ENCODE results near the gene TMUB1.

Gene TMUB1

GRCh38 chr7:151077705-151078232 lies 5.5 kb downstream of the TMUB1 start:
- Mint-ChIP-seq H3K9me3 (no peaks in the 10 kb centered on the region), H3K4me3 (peak overlapping the region; percentile 56), H3K36me3 (ENCODE audit: low read depth) (peaks cover 8% of the 10 kb centered on the region), H3K27ac (peak overlapping the region; percentile 47), H3K4me1 (peaks cover 27% of the 10 kb centered on the region), H3K27me3 (no peaks in the 10 kb centered on the region)
- no peak for DNase-seq
- no peak for ATAC-seq

- no peak for ATAC-seq
- H3K36me3 Mint-ChIP-seq (ENCODE audit: low read depth): peaks cover 9% of the 10 kb centered on the region
- no peak overlapping the region for H3K27ac Mint-ChIP-seq
Observed at GRCh38 chr7:151076863-151077704, 6.2 kb downstream of the TMUB1 start.

GRCh38 chr7:151075978-151076426 lies 7.3 kb downstream of the TMUB1 start:
- no peak for ATAC-seq
- Mint-ChIP-seq H3K27me3 (no peaks in the 10 kb centered on the region), H3K4me3 (no peak overlapping the region)

More at GRCh38 chr7:151076863-151077704, 6.2 kb downstream of the TMUB1 start:
- H3K4me1 Mint-ChIP-seq: peaks cover 25% of the 10 kb centered on the region
- peak; percentile 38 for DNase-seq
- no peak overlapping the region for H3K4me3 Mint-ChIP-seq
- H3K9me3 Mint-ChIP-seq: no peaks in the 10 kb centered on the region
- H3K27me3 Mint-ChIP-seq: no peaks in the 10 kb centered on the region

GRCh38 chr7:151075662-151075971 lies 7.7 kb downstream of the TMUB1 start:
- ATAC-seq (no peak), DNase-seq (no peak)
- Mint-ChIP-seq H3K9me3 (no peaks in the 10 kb centered on the region), H3K4me3 (no peak overlapping the region), H3K36me3 (ENCODE audit: low read depth) (peaks cover 12% of the 10 kb centered on the region), H3K4me1 (peaks cover 17% of the 10 kb centered on the region), H3K27me3 (no peaks in the 10 kb centered on the region), H3K27ac (no peak overlapping the region)

More at GRCh38 chr7:151075978-151076426, 7.3 kb downstream of the TMUB1 start:
- H3K27ac Mint-ChIP-seq: no peak overlapping the region
- H3K9me3 Mint-ChIP-seq: no peaks in the 10 kb centered on the region
- peaks cover 11% of the 10 kb centered on the region for H3K36me3 Mint-ChIP-seq (ENCODE audit: low read depth)
- peaks cover 20% of the 10 kb centered on the region for H3K4me1 Mint-ChIP-seq
- no peak for DNase-seq

- Mint-ChIP-seq H3K4me3 (no peak overlapping the region), H3K36me3 (ENCODE audit: low read depth) (peaks cover 13% of the 10 kb centered on the region)
Observed at GRCh38 chr7:151074817-151075661, 8.3 kb downstream of the TMUB1 start.

GRCh38 chr7:151073990-151074389 lies 9.3 kb downstream of the TMUB1 start:
- no peak for DNase-seq

More at GRCh38 chr7:151074817-151075661, 8.3 kb downstream of the TMUB1 start:
- no peaks in the 10 kb centered on the region for H3K27me3 Mint-ChIP-seq
- H3K27ac Mint-ChIP-seq: no peak overlapping the region
- peaks cover 17% of the 10 kb centered on the region for H3K4me1 Mint-ChIP-seq
- DNase-seq (no peak), ATAC-seq (no peak)
- no peaks in the 10 kb centered on the region for H3K9me3 Mint-ChIP-seq

GRCh38 chr7:151071032-151071866 lies 12.0 kb downstream of the TMUB1 start:
- Mint-ChIP-seq H3K27me3 (no peaks in the 10 kb centered on the region), H3K4me3 (no peak overlapping the region), H3K4me1 (no peaks in the 10 kb centered on the region), H3K36me3 (ENCODE audit: low read depth) (peaks cover 11% of the 10 kb centered on the region), H3K9me3 (no peaks in the 10 kb centered on the region), H3K27ac (no peak overlapping the region)
- ATAC-seq (no peak), DNase-seq (no peak)

More at GRCh38 chr7:151073990-151074389, 9.3 kb downstream of the TMUB1 start:
- no peak overlapping the region for H3K27ac Mint-ChIP-seq
- peaks cover 11% of the 10 kb centered on the region for H3K36me3 Mint-ChIP-seq (ENCODE audit: low read depth)
- H3K9me3 Mint-ChIP-seq: no peaks in the 10 kb centered on the region
- H3K27me3 Mint-ChIP-seq: no peaks in the 10 kb centered on the region
- H3K4me1 Mint-ChIP-seq: peaks cover 10% of the 10 kb centered on the region
- ATAC-seq: no peak
- no peak overlapping the region for H3K4me3 Mint-ChIP-seq

GRCh38 chr7:151070574-151070960 lies 12.7 kb downstream of the TMUB1 start:
- Mint-ChIP-seq H3K36me3 (ENCODE audit: low read depth) (peaks cover 11% of the 10 kb centered on the region), H3K4me1 (no peaks in the 10 kb centered on the region), H3K27me3 (no peaks in the 10 kb centered on the region), H3K4me3 (no peak overlapping the region), H3K27ac (no peak overlapping the region), H3K9me3 (no peaks in the 10 kb centered on the region)
- DNase-seq: no peak
- no peak for ATAC-seq

- Mint-ChIP-seq H3K9me3 (no peaks in the 10 kb centered on the region), H3K27me3 (no peaks in the 10 kb centered on the region), H3K4me3 (no peak overlapping the region), H3K36me3 (ENCODE audit: low read depth) (peaks cover 14% of the 10 kb centered on the region), H3K27ac (no peak overlapping the region), H3K4me1 (no peaks in the 10 kb centered on the region)
- DNase-seq (no peak), ATAC-seq (no peak)
Observed at GRCh38 chr7:151069841-151070573, 13.3 kb downstream of the TMUB1 start.

GRCh38 chr7:151068069-151068773 lies 15.1 kb downstream of the TMUB1 start:
- H3K9me3 Mint-ChIP-seq: no peaks in the 10 kb centered on the region
- DNase-seq: no peak
- ATAC-seq: no peak
- no peaks in the 10 kb centered on the region for H3K4me1 Mint-ChIP-seq
- H3K36me3 Mint-ChIP-seq (ENCODE audit: low read depth): peaks cover 13% of the 10 kb centered on the region
- no peak overlapping the region for H3K27ac Mint-ChIP-seq
- no peak overlapping the region for H3K4me3 Mint-ChIP-seq
- H3K27me3 Mint-ChIP-seq: no peaks in the 10 kb centered on the region

GRCh38 chr7:151066273-151066974 lies 16.9 kb downstream of the TMUB1 start:
- peaks cover 3% of the 10 kb centered on the region for H3K4me1 Mint-ChIP-seq
- DNase-seq (no peak), ATAC-seq (no peak)
- no peak overlapping the region for H3K4me3 Mint-ChIP-seq
- no peaks in the 10 kb centered on the region for H3K27me3 Mint-ChIP-seq
- peaks cover 10% of the 10 kb centered on the region for H3K36me3 Mint-ChIP-seq (ENCODE audit: low read depth)
- no peak overlapping the region for H3K27ac Mint-ChIP-seq
- H3K9me3 Mint-ChIP-seq: no peaks in the 10 kb centered on the region

GRCh38 chr7:151065516-151065915 lies 17.8 kb downstream of the TMUB1 start:
- Mint-ChIP-seq H3K27me3 (no peaks in the 10 kb centered on the region), H3K36me3 (ENCODE audit: low read depth) (peaks cover 8% of the 10 kb centered on the region), H3K4me1 (peaks cover 11% of the 10 kb centered on the region), H3K27ac (no peak overlapping the region), H3K4me3 (no peak overlapping the region), H3K9me3 (no peaks in the 10 kb centered on the region)
- no peak for ATAC-seq
- no peak for DNase-seq

- Mint-ChIP-seq H3K9me3 (no peaks in the 10 kb centered on the region), H3K27me3 (no peaks in the 10 kb centered on the region)
- no peak for ATAC-seq
Observed at GRCh38 chr7:151064993-151065392, 18.3 kb downstream of the TMUB1 start.

More at GRCh38 chr7:151064993-151065392, 18.3 kb downstream of the TMUB1 start:
- H3K27ac Mint-ChIP-seq: no peak overlapping the region
- peaks cover 14% of the 10 kb centered on the region for H3K4me1 Mint-ChIP-seq
- peaks cover 7% of the 10 kb centered on the region for H3K36me3 Mint-ChIP-seq (ENCODE audit: low read depth)
- H3K4me3 Mint-ChIP-seq: no peak overlapping the region
- no peak for DNase-seq
